HT1080 (cell line): ENCODE measurements around the gene HSF2BP. TPM values are rescaled to one million over a fixed set of nuclear protein-coding genes. Genes with fewer than 3 reads are reported as not detected.

Source experiments
- small RNA-seq: library from RNA; depleted of rRNA; stranded (forward); fragments of <200 nt; gene quantifications from one replicate; pipeline ENCODE3, GENCODE V24; 2014
- total RNA-seq: library from RNA; depleted of rRNA; stranded (reverse); fragments of >200 nt; shearing (Covaris generic); gene quantifications from 2 replicates; pipeline ENCODE4 v1.2.3, GENCODE V29; 2014; rRNA removed

The HSF2BP gene
- total RNA-seq, 1 experiment from 2014 or later = 1.4 TPM

Small RNA genes lying within 50 kb of the gene (small RNA-seq; reads per million reads assigned to genes)
- not detected for gene MIR6070

Other genes with a start within 250 kb of the HSF2BP start
- gene SIK1, start 232.4 kb downstream of the HSF2BP start, total RNA-seq = 4.5 and 4.6 TPM in 2 replicates
- gene RRP1B, start 72 bp upstream of the HSF2BP start, total RNA-seq = 39.0 and 39.1 TPM in 2 replicates
- 56.2 and 62.7 TPM in 2 replicates for gene PDXK, start 59.6 kb upstream of the HSF2BP start, total RNA-seq
- 24.3 and 55.3 TPM in 2 replicates for gene CSTB, start 116.8 kb upstream of the HSF2BP start, total RNA-seq
- 31.7 and 34.0 TPM in 2 replicates for gene RRP1, start 130.1 kb upstream of the HSF2BP start, total RNA-seq
- gene AGPAT3, start 205.7 kb upstream of the HSF2BP start, total RNA-seq = 52.9 and 60.2 TPM in 2 replicates